IMR-90 (cell line): ENCODE data around the gene EGFR. TPM values are rescaled to one million over a fixed set of nuclear protein-coding genes. Genes with fewer than 3 reads are reported as not detected.

ENCODE experiments used
- ATAC-seq: fragments of 200-7000 bp; cut with Tn5 transposase; 2 replicates; pipeline ENCODE4 v1.9.1; 2020; ENCODE audit warnings: low read depth, mild to moderate bottlenecking, moderate library complexity
- BruUV-seq: library from RNA; stranded (reverse); fragments of 400-500 nt; replicated peaks from 2 replicates; lab custom pipeline; 2021; lab: Mats Ljungman, UMichigan
- CTCF ChIA-PET: fragments of 300-600 bp; formaldehyde crosslinking; extraction: SDS; loops from one replicate; lab custom pipeline; 2021; ENCODE audit warnings: antibody characterized with exemption; lab: Yijun Ruan, JAX
- POLR2A ChIA-PET: fragments of 300-600 bp; sonication (Branson Sonifier 250); formaldehyde crosslinking; loops from one replicate; lab custom pipeline; 2022; ENCODE audit warnings: antibody characterized with exemption; ENCODE audit not compliant: unreplicated experiment; lab: Charles Lee
- DNase-seq: peaks from one replicate; pipeline ENCODE4 v3.0.0; 2013
- H2AFZ ChIP-seq: replicated peaks from 2 replicates; pipeline ENCODE3; 2013; ENCODE audit warnings: low read length, mild to moderate bottlenecking; ENCODE audit not compliant: poor library complexity
- H2AK5ac ChIP-seq: 2 replicates; pipeline ENCODE4 v1.6.1; 2013; ENCODE audit warnings: low read depth, low read length, inconsistent platforms
- H2AK9ac ChIP-seq: replicated peaks from 2 replicates; pipeline ENCODE3; 2013; ENCODE audit warnings: mild to moderate bottlenecking, low read depth, low read length, moderate library complexity; ENCODE audit not compliant: poor library complexity
- H2BK120ac ChIP-seq: 2 replicates; pipeline ENCODE4 v1.6.1; 2013; ENCODE audit warnings: low read depth, low read length, inconsistent platforms
- H2BK15ac ChIP-seq: 3 replicates; pipeline ENCODE4 v1.6.1; 2013; ENCODE audit warnings: low read depth, low read length, inconsistent platforms
- H2BK20ac ChIP-seq: 2 replicates; pipeline ENCODE4 v1.6.1; 2013; ENCODE audit warnings: low read depth, mild to moderate bottlenecking, inconsistent platforms, low read length, moderate library complexity
- H2BK5ac ChIP-seq: 2 replicates; pipeline ENCODE4 v1.6.1; 2013; ENCODE audit warnings: mild to moderate bottlenecking, low read depth, low read length, inconsistent platforms; ENCODE audit not compliant: poor library complexity, severe bottlenecking
- H3K14ac ChIP-seq: replicated peaks from 2 replicates; pipeline ENCODE4 v1.6.1; 2013; ENCODE audit warnings: low read depth, low read length, inconsistent platforms
- H3K18ac ChIP-seq: 2 replicates; pipeline ENCODE4 v1.6.1; 2013; ENCODE audit warnings: low read depth, low read length, control low read depth
- H3K23ac ChIP-seq: 2 replicates; pipeline ENCODE4 v1.6.1; 2013; ENCODE audit warnings: low read depth, low read length, inconsistent platforms
- H3K27ac ChIP-seq: 2 replicates; pipeline ENCODE4 v1.5.1; 2013; ENCODE audit warnings: mild to moderate bottlenecking, control low read depth, low read length; ENCODE audit not compliant: insufficient read depth
- H3K27me3 ChIP-seq: 2 replicates; pipeline ENCODE4 v1.6.1; 2013; ENCODE audit warnings: low read length; ENCODE audit not compliant: control insufficient read depth, insufficient read depth
- H3K36me3 ChIP-seq: 2 replicates; pipeline ENCODE4 v1.6.1; 2013; ENCODE audit warnings: low read length, mixed read lengths; ENCODE audit not compliant: control insufficient read depth, insufficient read depth
- H3K4ac ChIP-seq: 2 replicates; pipeline ENCODE4 v1.6.1; 2013; ENCODE audit warnings: low read depth, low read length, inconsistent platforms
- H3K4me1 ChIP-seq: 2 replicates; pipeline ENCODE4 v1.6.1; 2013; ENCODE audit warnings: low read length, mixed read lengths; ENCODE audit not compliant: control insufficient read depth, insufficient read depth
- H3K4me2 ChIP-seq: 2 replicates; pipeline ENCODE4 v1.6.1; 2013; ENCODE audit warnings: low read depth, mild to moderate bottlenecking, control low read depth, low read length, moderate library complexity
- H3K4me3 ChIP-seq: 2 replicates; pipeline ENCODE4 v1.5.1; 2013; ENCODE audit warnings: low read depth, mild to moderate bottlenecking, control low read depth, low read length, moderate library complexity; ENCODE audit not compliant: insufficient read depth
- H3K56ac ChIP-seq: 2 replicates; pipeline ENCODE4 v1.6.1; 2013; ENCODE audit warnings: low read length, inconsistent platforms; ENCODE audit not compliant: insufficient read depth; ENCODE audit errors: extremely low read depth
- H3K79me1 ChIP-seq, 2 experiments: 2 replicates each; pipeline ENCODE4 v1.6.1; 2013; ENCODE audit warnings: low read length in 2 of 2, inconsistent platforms in 1 of 2, low read depth in 1 of 2
- H3K9ac ChIP-seq: 2 replicates; pipeline ENCODE4 v1.6.1; 2013; ENCODE audit warnings: low read depth, low read length, control low read depth
- H3K9me1 ChIP-seq: 2 replicates; pipeline ENCODE4 v1.6.1; 2013; ENCODE audit warnings: low read length, inconsistent platforms; ENCODE audit not compliant: insufficient read depth
- H3K9me3 ChIP-seq: 2 replicates; pipeline ENCODE4 v1.6.1; 2013; ENCODE audit warnings: low read length; ENCODE audit not compliant: control insufficient read depth, insufficient read depth
- H4K20me1 ChIP-seq: 2 replicates; pipeline ENCODE4 v1.6.1; 2013; ENCODE audit warnings: low read length, inconsistent platforms; ENCODE audit not compliant: insufficient read depth
- H4K5ac ChIP-seq: 2 replicates; pipeline ENCODE4 v1.6.1; 2013; ENCODE audit warnings: mild to moderate bottlenecking, low read depth, low read length, control low read depth
- H4K8ac ChIP-seq, 2 experiments: 2 replicates each; pipeline ENCODE4 v1.6.1; 2013; ENCODE audit warnings: low read depth in 2 of 2, low read length in 2 of 2, control low read depth in 1 of 2, inconsistent platforms in 1 of 2
- H4K91ac ChIP-seq: 2 replicates; pipeline ENCODE4 v1.6.1; 2013; ENCODE audit warnings: low read depth, low read length, inconsistent platforms; ENCODE audit not compliant: insufficient read depth
- BHLHE40 ChIP-seq: fragments of 150-350 bp; IDR thresholded peaks from 2 replicates; pipeline ENCODE4 v1.6.1; 2016; ENCODE audit warnings: mild to moderate bottlenecking, low read depth, low read length
- CEBPB ChIP-seq: IDR thresholded peaks from 2 replicates; pipeline ENCODE4 v1.6.1; 2012; ENCODE audit warnings: low read depth, low read length, improper control_type of control experiment
- CHD1 ChIP-seq: IDR thresholded peaks from 2 replicates; pipeline ENCODE4 v1.6.1; 2012; ENCODE audit warnings: low read depth, low read length, improper control_type of control experiment
- CTCF ChIP-seq: conservative IDR thresholded peaks from 2 replicates; pipeline ENCODE4 v1.5.1; 2012; ENCODE audit warnings: mild to moderate bottlenecking, low read depth, low read length, improper control_type of control experiment
- FOS ChIP-seq: fragments of 150-350 bp; IDR thresholded peaks from 2 replicates; pipeline ENCODE4 v1.6.1; 2016; ENCODE audit warnings: low read depth, low read length
- MAFK ChIP-seq: IDR thresholded peaks from 2 replicates; pipeline ENCODE4 v1.6.1; 2012; ENCODE audit warnings: low read depth, low read length, improper control_type of control experiment
- MAZ ChIP-seq: IDR thresholded peaks from 2 replicates; pipeline ENCODE4 v1.6.1; 2012; ENCODE audit warnings: low read depth, mild to moderate bottlenecking, low read length, improper control_type of control experiment, moderate library complexity, borderline replicate concordance
- MXI1 ChIP-seq: IDR thresholded peaks from 2 replicates; pipeline ENCODE4 v1.6.1; 2012; ENCODE audit warnings: low read depth, mild to moderate bottlenecking, low read length, moderate library complexity, borderline replicate concordance
- POLR2A ChIP-seq: IDR thresholded peaks from 2 replicates; pipeline ENCODE4 v1.6.1; 2012; ENCODE audit warnings: mild to moderate bottlenecking, low read depth, low read length
- RAD21 ChIP-seq: IDR thresholded peaks from 2 replicates; pipeline ENCODE4 v1.6.1; 2012; ENCODE audit warnings: low read length, improper control_type of control experiment
- RCOR1 ChIP-seq: IDR thresholded peaks from 2 replicates; pipeline ENCODE4 v1.6.1; 2012; ENCODE audit warnings: mild to moderate bottlenecking, low read length, improper control_type of control experiment; ENCODE audit not compliant: insufficient replicate concordance
- RFX5 ChIP-seq: IDR thresholded peaks from 2 replicates; pipeline ENCODE4 v1.8.0; 2012; ENCODE audit warnings: low read depth, mild to moderate bottlenecking, low read length, moderate library complexity
- WGBS, 2 experiments: methylation state at CpG; one replicate each; pipeline versions ENCODE4 v1.1.5 to v1.1.7; 2013; ENCODE audit warnings: missing lambda C conversion rate in 2 of 2; ENCODE audit not compliant: insufficient read length in 1 of 2; ENCODE audit errors: extremely low coverage in 2 of 2; 5-methylcytosine and 5-hydroxymethylcytosine counted together
- dilution Hi-C: fragments of 300-500 bp; cut with HindIII; formaldehyde crosslinking; loops from one replicate; pipeline ENCODE4 v1.14.3; 2018; ENCODE audit warnings: low sequenced_read_pairs; ENCODE audit not compliant: unreplicated experiment
- in situ Hi-C: fragments of 300-500 bp; cut with MboI; formaldehyde crosslinking; loops from 3 replicates; pipeline ENCODE4 v1.14.3; 2019; ENCODE audit warnings: low sequenced_read_pairs, inconsistent platforms, mixed read lengths
- intact Hi-C: fragments of 100-400 bp; cut with micrococcal nuclease; formaldehyde crosslinking; loops from 2 replicates; pipeline ENCODE4 v1.10.0; 2022
- polyA plus RNA-seq, 3 experiments: library from polyadenylated mRNA; depleted of rRNA; stranded (reverse); fragments of >200 nt; gene quantifications; 2 replicates each; pipeline ENCODE4 v1.2.3, GENCODE V29; 2012; ENCODE audit warnings: low replicate concordance in 1 of 3
- total RNA-seq: library from RNA; depleted of rRNA; stranded (reverse); fragments of >200 nt; gene quantifications from 2 replicates; pipeline ENCODE4 v1.2.3, GENCODE V29; 2012
- TF ChIP-seq, protein P1 (sequence below): fragments of 150-350 bp; IDR thresholded peaks from 2 replicates; pipeline ENCODE4 v1.6.1; 2016; ENCODE audit warnings: low read depth, mild to moderate bottlenecking, low read length, moderate library complexity, borderline replicate concordance

Gene EGFR
- total and polyA plus RNA-seq, 2 of the 4 experiments (the other 2 are of a cell fraction) = 36.9 to 60.4 TPM

- H3K9ac ChIP-seq = peak overlapping the region; percentile 69
- H3K79me1 ChIP-seq = peaks cover 0 to 6% of the 10 kb centered on the region in 2 experiments; a peak in 1 of 4 replicates
- H4K20me1 ChIP-seq = no peaks in the 10 kb centered on the region
- peak overlapping the region; percentile 91 for H3K14ac ChIP-seq
- dilution Hi-C loops = no loop called here
- peak overlapping the region; percentile 29; the same call in 1 of the 2 replicates for H3K18ac ChIP-seq
- peak overlapping the region; percentile 98 for H3K4me2 ChIP-seq
- peak overlapping the region; percentile 81 for H3K56ac ChIP-seq
- ChIA-PET CTCF (interaction anchor here (0.6 to 3.6 kb wide), 40 partner anchors 8 to 496 kb away, joined by 3 to 42 read pairs (median 4); partner anchors contain the start of gene EGFR), POLR2A (no interaction called here)
- peak overlapping the region; percentile 19; the same call in 1 of the 2 replicates for H3K27ac ChIP-seq
- ATAC-seq (peak; percentile 89), DNase-seq (peak; percentile 68)
- BruUV-seq = no TSS peak
- H2BK15ac ChIP-seq = peak overlapping the region; percentile 98; the same call in 2 of the 3 replicates
- H2AK5ac ChIP-seq = peak overlapping the region; percentile 64
- H4K91ac ChIP-seq = peak overlapping the region; percentile 92
- intact Hi-C loops = loop anchor here (1.0 to 5.0 kb wide), 5 partner anchors 98 to 481 kb away; partner anchors contain the start of gene EGFR
- in situ Hi-C loops = loop anchor here (10.0 kb wide), 1 partner anchor 231 kb away; no protein-coding TSS in a partner anchor
- peaks cover 6% of the 10 kb centered on the region; the same call in 1 of the 2 replicates for H3K9me1 ChIP-seq
- H3K23ac ChIP-seq = peak overlapping the region; percentile 96
- H2BK120ac ChIP-seq = peak overlapping the region; percentile 94
- peak overlapping the region; percentile 60 to 83 for H4K8ac ChIP-seq
- peak overlapping the region; percentile 93 for H2AK9ac ChIP-seq
- H3K9me3 ChIP-seq = no peaks in the 10 kb centered on the region
- H3K36me3 ChIP-seq = no peaks in the 10 kb centered on the region
- peaks cover 3% of the 10 kb centered on the region for H3K27me3 ChIP-seq
- H2BK5ac ChIP-seq = peak overlapping the region; percentile 22
- WGBS, 2 experiments = 39% methylated on average over 17 of the region's 43 CpGs; no CpG with 5 or more reads in 1 of the 2 experiments
- H3K4me1 ChIP-seq = peaks cover 5% of the 10 kb centered on the region; the same call in 1 of the 2 replicates
- peak overlapping the region; percentile 44 for H3K4me3 ChIP-seq
- 0 out of 2 replicates have a peak overlapping the region, but pooled peaks have one; percentile 78 for H2BK20ac ChIP-seq
- no peak overlapping the region for H4K5ac ChIP-seq
- peak overlapping the region; percentile 99 for H2AFZ ChIP-seq
- peak overlapping the region; percentile 92 for H3K4ac ChIP-seq
- no peak for TF ChIP-seq CEBPB
- TF ChIP-seq MAZ = peak; percentile 23; the same call in 1 of the 2 replicates
- no peak for TF ChIP-seq FOS
- no peak for TF ChIP-seq MAFK
- TF ChIP-seq POLR2A = no peak
- no peak for TF ChIP-seq CHD1
- no peak for TF ChIP-seq RCOR1
- TF ChIP-seq BHLHE40 = peak; percentile 35; the same call in 1 of the 2 replicates
- 0 out of 2 replicates have a peak, but pooled peaks have one; percentile 21 for TF ChIP-seq MXI1
- peak; percentile 94 for TF ChIP-seq RAD21
- no peak for TF ChIP-seq RFX5
- TF ChIP-seq, protein P1, sequence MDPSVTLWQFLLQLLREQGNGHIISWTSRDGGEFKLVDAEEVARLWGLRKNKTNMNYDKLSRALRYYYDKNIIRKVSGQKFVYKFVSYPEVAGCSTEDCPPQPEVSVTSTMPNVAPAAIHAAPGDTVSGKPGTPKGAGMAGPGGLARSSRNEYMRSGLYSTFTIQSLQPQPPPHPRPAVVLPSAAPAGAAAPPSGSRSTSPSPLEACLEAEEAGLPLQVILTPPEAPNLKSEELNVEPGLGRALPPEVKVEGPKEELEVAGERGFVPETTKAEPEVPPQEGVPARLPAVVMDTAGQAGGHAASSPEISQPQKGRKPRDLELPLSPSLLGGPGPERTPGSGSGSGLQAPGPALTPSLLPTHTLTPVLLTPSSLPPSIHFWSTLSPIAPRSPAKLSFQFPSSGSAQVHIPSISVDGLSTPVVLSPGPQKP = no peak
- peak; percentile 95 for TF ChIP-seq CTCF
These were observed 237.0 kb downstream of the EGFR start for GRCh38 chr7:55255496-55256445.
